IPS-18c (cell line): ENCODE data around the gene TMEM74B.

Experiments
- H3K4me3 ChIP-seq: 2 replicates; pipeline ENCODE4 v1.7.0; 2013; ENCODE audit warnings: low read depth, mild to moderate bottlenecking, low read length, moderate library complexity; ENCODE audit not compliant: insufficient read depth
- H3K9me3 ChIP-seq: one replicate; pipeline ENCODE4 v1.6.1; 2013; ENCODE audit warnings: mild to moderate bottlenecking, low read length, moderate library complexity; ENCODE audit not compliant: control insufficient read depth, insufficient read depth

Gene TMEM74B

DNA sequence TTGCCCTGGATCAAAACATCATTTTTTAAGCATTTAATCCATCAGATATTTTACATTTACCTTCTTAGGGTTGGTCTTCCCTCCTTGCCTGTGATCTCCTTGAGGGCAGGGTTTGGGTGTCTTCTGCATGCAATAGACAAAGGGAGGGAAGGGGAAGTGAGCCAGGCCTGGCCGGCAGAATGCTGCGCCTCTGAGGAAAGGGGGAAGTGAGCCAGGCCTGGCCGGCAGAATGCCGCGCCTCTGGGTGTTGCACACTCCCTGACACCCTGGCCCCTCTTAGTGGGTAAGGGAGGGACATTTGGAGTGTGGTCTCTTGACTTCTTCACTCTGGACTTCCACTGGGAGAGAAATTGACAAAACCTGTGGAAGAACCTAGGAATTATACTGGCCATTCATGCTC lies 53.9 kb downstream of the TMEM74B start:
- Histone ChIP-seq H3K4me3 (no peak overlapping the region), H3K9me3 (no peaks in the 10 kb centered on the region)
